ENCODE measurements around the gene NEK11. TPM values are rescaled to one million over a fixed set of nuclear protein-coding genes. Genes with fewer than 3 reads are reported as not detected.

NEK11 gene
- polyA plus RNA-seq, 1 donor from 2014 or later, result 1.5 TPM

GRCh38 chr3:131238496-131238895 lies 211.8 kb downstream of the NEK11 start:
- no peaks in the 10 kb centered on the region for H3K36me3 Mint-ChIP-seq
- H3K4me3 Mint-ChIP-seq, result no peak overlapping the region
- H3K27me3 Mint-ChIP-seq, result peaks cover 2% of the 10 kb centered on the region
- H3K27ac Mint-ChIP-seq, result no peak overlapping the region
- no peaks in the 10 kb centered on the region for H3K4me1 Mint-ChIP-seq
- peaks cover 0 to 3% (median 0%) of the 10 kb centered on the region in 3 donors for H3K9me3 Mint-ChIP-seq

GRCh38 chr3:131239267-131239666 lies 212.6 kb downstream of the NEK11 start:
- H3K36me3 Mint-ChIP-seq, result no peaks in the 10 kb centered on the region
- no peaks in the 10 kb centered on the region for H3K4me1 Mint-ChIP-seq
- H3K27me3 Mint-ChIP-seq, result peaks cover 2% of the 10 kb centered on the region
- no peak overlapping the region for H3K4me3 Mint-ChIP-seq
- H3K27ac Mint-ChIP-seq, result no peak overlapping the region
- peaks cover 0 to 3% (median 0%) of the 10 kb centered on the region in 3 donors for H3K9me3 Mint-ChIP-seq

- H3K4me1 Mint-ChIP-seq, result no peaks in the 10 kb centered on the region
- peaks cover 4% of the 10 kb centered on the region for H3K36me3 Mint-ChIP-seq
- H3K27me3 Mint-ChIP-seq, result peaks cover 2% of the 10 kb centered on the region
- no peak overlapping the region for H3K4me3 Mint-ChIP-seq
- H3K9me3 Mint-ChIP-seq, result peaks cover 0 to 3% (median 0%) of the 10 kb centered on the region in 3 donors
- no peak overlapping the region for H3K27ac Mint-ChIP-seq
Observed at GRCh38 chr3:131242201-131242600, 215.5 kb downstream of the NEK11 start.

- peaks cover 2 to 14% (median 9%) of the 10 kb centered on the region in 3 donors for H3K9me3 Mint-ChIP-seq
- peaks cover 4% of the 10 kb centered on the region for H3K36me3 Mint-ChIP-seq
- no peak overlapping the region for H3K27ac Mint-ChIP-seq
- peaks cover 5% of the 10 kb centered on the region for H3K27me3 Mint-ChIP-seq
- H3K4me1 Mint-ChIP-seq, result no peaks in the 10 kb centered on the region
- H3K4me3 Mint-ChIP-seq, result no peak overlapping the region
Observed at GRCh38 chr3:131250466-131250865, 223.8 kb downstream of the NEK11 start.

- Mint-ChIP-seq H3K4me1 (peaks cover 0 to 2% (median 0%) of the 10 kb centered on the region in 3 donors), H3K4me3 (no peak overlapping the region), H3K27ac (peak overlapping the region in 1 of 3 donors; percentile 50), H3K27me3 (peaks cover 1% of the 10 kb centered on the region), H3K9me3 (peaks cover 2 to 7% (median 7%) of the 10 kb centered on the region in 3 donors), H3K36me3 (no peaks in the 10 kb centered on the region)
Observed at GRCh38 chr3:131260525-131260924, 233.8 kb downstream of the NEK11 start.

GRCh38 chr3:131261104-131261503 lies 234.4 kb downstream of the NEK11 start:
- Mint-ChIP-seq H3K36me3 (no peaks in the 10 kb centered on the region), H3K9me3 (peaks cover under 1 to 4% (median 4%) of the 10 kb centered on the region in 3 donors), H3K27me3 (peaks cover 1% of the 10 kb centered on the region), H3K27ac (peak overlapping the region in 1 of 3 donors; percentile 50), H3K4me3 (no peak overlapping the region), H3K4me1 (peaks cover 0 to 2% (median 0%) of the 10 kb centered on the region in 3 donors)

GRCh38 chr3:131275556-131275955 lies 248.9 kb downstream of the NEK11 start:
- Mint-ChIP-seq H3K27ac (no peak overlapping the region), H3K4me3 (no peak overlapping the region), H3K36me3 (no peaks in the 10 kb centered on the region), H3K9me3 (peaks cover 0 to 3% (median 0%) of the 10 kb centered on the region in 3 donors), H3K4me1 (no peaks in the 10 kb centered on the region), H3K27me3 (no peaks in the 10 kb centered on the region)

DNA sequence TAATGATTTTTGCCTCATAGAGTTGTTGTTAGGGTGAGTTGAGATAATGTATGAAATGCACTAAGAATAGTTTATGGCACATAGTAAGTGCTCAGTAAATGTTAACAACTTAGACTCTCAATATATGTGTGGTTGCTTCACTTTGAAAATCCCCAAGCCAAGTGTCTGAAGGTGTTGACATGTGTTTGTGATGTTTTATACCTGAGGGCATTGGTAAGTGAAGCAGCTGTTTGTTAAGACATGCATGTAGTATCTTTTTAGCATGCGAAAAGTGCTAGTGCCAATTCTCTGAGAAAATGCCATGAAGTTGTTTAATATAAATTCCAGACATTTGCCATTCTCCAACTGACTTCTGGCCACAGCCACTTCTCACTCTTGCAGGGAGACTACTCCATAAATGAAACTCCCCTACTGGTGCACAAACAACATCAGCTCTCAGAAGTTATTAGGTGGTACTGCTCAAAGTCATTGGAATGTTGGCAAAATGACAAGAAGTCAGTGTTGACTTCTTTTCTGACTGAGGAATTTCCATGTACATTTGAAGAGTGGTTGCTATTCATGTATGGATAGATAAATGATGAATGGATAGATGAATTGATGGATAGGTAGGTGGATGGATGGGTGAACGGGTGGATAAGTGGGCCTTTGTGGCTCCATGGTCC lies 251.3 kb downstream of the NEK11 start:
- H3K27me3 Mint-ChIP-seq, result peaks cover 2% of the 10 kb centered on the region
- H3K9me3 Mint-ChIP-seq, result no peaks in the 10 kb centered on the region
- no peaks in the 10 kb centered on the region for H3K4me1 Mint-ChIP-seq
- H3K36me3 Mint-ChIP-seq, result no peaks in the 10 kb centered on the region
- no peak overlapping the region for H3K27ac Mint-ChIP-seq
- no peak overlapping the region for H3K4me3 Mint-ChIP-seq

GRCh38 chr3:131279577-131279976 lies 252.9 kb downstream of the NEK11 start:
- Mint-ChIP-seq H3K27me3 (peaks cover 2% of the 10 kb centered on the region), H3K9me3 (no peaks in the 10 kb centered on the region), H3K36me3 (no peaks in the 10 kb centered on the region), H3K27ac (no peak overlapping the region), H3K4me3 (no peak overlapping the region), H3K4me1 (no peaks in the 10 kb centered on the region)

DNA sequence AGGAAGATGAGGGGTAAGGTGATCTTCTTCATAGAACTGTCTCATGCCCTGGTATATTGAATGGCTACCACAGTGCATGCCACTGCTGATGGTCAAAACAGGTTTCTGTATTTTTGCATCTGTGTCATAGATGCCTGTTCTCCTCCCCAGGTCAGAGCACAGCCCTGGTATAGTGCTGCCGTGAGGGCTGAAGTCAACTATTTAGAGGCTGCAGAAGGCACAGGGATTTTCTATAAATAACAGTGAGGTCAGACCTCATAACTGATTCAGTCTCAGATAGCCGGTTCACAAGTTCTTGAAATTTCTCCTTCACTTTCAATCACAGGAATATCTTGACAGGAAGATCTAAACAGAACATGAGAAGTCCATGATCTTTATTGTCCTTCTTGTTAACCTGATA lies 255.7 kb downstream of the NEK11 start:
- Mint-ChIP-seq H3K9me3 (no peaks in the 10 kb centered on the region), H3K36me3 (no peaks in the 10 kb centered on the region), H3K4me1 (no peaks in the 10 kb centered on the region), H3K27ac (no peak overlapping the region), H3K27me3 (peaks cover 2% of the 10 kb centered on the region), H3K4me3 (no peak overlapping the region)

DNA sequence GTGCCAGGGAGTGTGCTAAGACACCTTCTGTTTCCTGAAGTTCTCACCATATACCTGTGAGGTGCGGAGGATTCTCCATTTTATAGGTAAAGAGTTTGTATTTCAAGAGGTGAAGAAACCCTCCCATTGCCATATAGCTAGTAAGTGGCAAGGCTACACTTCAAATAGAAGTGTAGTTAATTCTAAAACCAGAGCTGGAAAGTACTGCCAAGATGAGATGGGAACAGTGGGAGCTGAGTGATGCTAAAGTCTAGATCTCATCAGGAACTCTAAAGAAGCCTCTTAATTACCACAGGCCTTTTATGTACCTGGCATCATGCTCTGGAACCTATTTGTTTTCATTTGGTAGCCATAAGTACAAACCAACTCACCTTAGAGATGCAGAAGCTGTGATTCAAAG lies 256.3 kb downstream of the NEK11 start:
- no peaks in the 10 kb centered on the region for H3K4me1 Mint-ChIP-seq
- H3K36me3 Mint-ChIP-seq, result no peaks in the 10 kb centered on the region
- H3K9me3 Mint-ChIP-seq, result no peaks in the 10 kb centered on the region
- peaks cover 2% of the 10 kb centered on the region for H3K27me3 Mint-ChIP-seq
- no peak overlapping the region for H3K27ac Mint-ChIP-seq
- no peak overlapping the region for H3K4me3 Mint-ChIP-seq

- Mint-ChIP-seq H3K4me1 (no peaks in the 10 kb centered on the region), H3K36me3 (no peaks in the 10 kb centered on the region), H3K27ac (no peak overlapping the region), H3K4me3 (no peak overlapping the region), H3K27me3 (peaks cover 2% of the 10 kb centered on the region), H3K9me3 (peaks cover 0 to 3% (median 0%) of the 10 kb centered on the region in 3 donors)
Observed at GRCh38 chr3:131283862-131284261, 257.2 kb downstream of the NEK11 start.

- Mint-ChIP-seq H3K27me3 (peaks cover 2% of the 10 kb centered on the region), H3K4me1 (no peaks in the 10 kb centered on the region), H3K9me3 (peaks cover 0 to 6% (median 0%) of the 10 kb centered on the region in 3 donors), H3K36me3 (no peaks in the 10 kb centered on the region), H3K4me3 (no peak overlapping the region), H3K27ac (no peak overlapping the region)
Observed at GRCh38 chr3:131284302-131284701, 257.6 kb downstream of the NEK11 start.

DNA sequence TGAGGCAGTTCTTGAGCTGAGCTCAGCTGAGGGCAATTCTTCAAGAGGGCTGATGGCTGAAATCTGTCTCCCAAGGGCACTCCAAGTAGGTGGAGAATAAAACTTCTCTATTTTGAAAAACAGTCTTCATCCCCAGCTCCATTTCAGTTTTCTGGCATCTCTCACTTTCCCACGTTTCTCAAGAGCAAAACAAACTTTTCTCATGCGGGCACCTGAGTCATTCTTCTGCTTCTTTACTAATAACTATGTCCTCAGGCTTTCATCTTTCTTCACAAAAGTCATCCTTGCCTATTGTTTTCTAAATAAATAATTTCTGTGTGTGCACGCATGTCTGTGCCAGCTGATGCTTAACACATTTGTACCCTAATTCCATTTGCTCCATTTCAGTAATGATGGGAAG lies 258.8 kb downstream of the NEK11 start:
- Mint-ChIP-seq H3K36me3 (no peaks in the 10 kb centered on the region), H3K9me3 (peaks cover 0 to 6% (median 0%) of the 10 kb centered on the region in 3 donors), H3K27ac (no peak overlapping the region), H3K4me1 (no peaks in the 10 kb centered on the region), H3K27me3 (peaks cover 2% of the 10 kb centered on the region), H3K4me3 (no peak overlapping the region)

DNA sequence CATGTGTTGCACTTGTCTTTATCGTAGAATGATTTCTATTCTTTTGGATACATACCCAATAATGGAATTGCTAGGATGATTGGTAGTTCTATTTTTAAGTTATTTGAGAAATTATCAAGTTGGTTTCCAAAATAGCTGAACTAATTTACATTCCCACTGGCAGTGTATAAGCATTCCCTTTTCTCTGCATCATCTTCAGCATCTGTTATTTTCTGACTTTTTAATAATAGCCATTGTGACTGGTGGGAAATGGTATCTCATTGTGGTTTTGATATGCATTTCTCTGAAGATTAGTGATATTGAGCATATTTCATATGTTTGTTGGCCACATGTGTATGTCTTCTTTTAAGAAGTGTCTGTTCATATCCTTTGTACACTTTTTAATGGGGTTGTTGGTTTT lies 273.2 kb downstream of the NEK11 start:
- no peak overlapping the region for H3K27ac Mint-ChIP-seq
- H3K4me3 Mint-ChIP-seq, result no peak overlapping the region
- H3K4me1 Mint-ChIP-seq, result no peaks in the 10 kb centered on the region
- H3K27me3 Mint-ChIP-seq, result peaks cover 7% of the 10 kb centered on the region
- H3K36me3 Mint-ChIP-seq, result peaks cover 5% of the 10 kb centered on the region
- peaks cover 0 to 13% (median 4%) of the 10 kb centered on the region in 3 donors for H3K9me3 Mint-ChIP-seq

GRCh38 chr3:131303848-131304247 lies 277.2 kb downstream of the NEK11 start:
- peaks cover 12% of the 10 kb centered on the region for H3K27me3 Mint-ChIP-seq
- no peaks in the 10 kb centered on the region for H3K4me1 Mint-ChIP-seq
- no peak overlapping the region for H3K4me3 Mint-ChIP-seq
- no peak overlapping the region for H3K27ac Mint-ChIP-seq
- H3K9me3 Mint-ChIP-seq, result peaks cover 0 to 11% (median 6%) of the 10 kb centered on the region in 3 donors
- peaks cover 5% of the 10 kb centered on the region for H3K36me3 Mint-ChIP-seq
